Measurements from ENCODE around the gene ZNF491. TPM values are rescaled to one million over a fixed set of nuclear protein-coding genes. Genes with fewer than 3 reads are reported as not detected.

Gene ZNF491
- total RNA-seq, 1 donor from 2014 or later, result 4.6 TPM

DNA sequence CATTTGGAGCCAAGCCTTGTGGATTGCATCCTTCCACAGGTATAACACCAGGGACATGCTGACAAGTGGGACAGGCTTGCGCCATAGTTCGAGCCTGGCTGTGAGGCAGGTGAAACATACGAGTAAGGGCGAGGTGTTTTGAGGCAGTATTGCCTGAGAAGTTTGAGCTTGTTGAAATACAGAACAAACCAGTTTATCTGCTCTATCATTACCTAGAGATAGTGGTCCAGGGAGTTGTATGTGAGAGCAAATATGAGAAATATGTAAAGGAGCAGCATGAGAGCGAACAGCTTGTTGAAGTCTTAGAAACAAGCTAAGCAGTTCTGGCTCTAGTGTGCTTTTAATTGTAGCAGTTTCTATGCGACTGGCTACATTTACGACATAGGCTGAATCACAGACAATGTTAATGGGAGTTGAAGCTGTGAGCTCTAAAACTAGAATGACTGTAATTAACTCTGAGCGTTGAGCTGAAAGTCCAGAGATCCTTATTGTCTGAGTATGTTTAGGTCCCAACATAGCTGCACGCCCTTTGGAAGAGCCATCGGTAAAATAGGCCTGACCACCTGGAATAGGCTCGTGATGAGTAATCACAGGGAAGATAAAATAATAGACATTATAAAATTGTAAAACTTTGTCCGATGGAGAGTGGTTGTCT, 58.4 kb downstream of the ZNF491 start:
- TF ChIP-seq, protein P1, sequence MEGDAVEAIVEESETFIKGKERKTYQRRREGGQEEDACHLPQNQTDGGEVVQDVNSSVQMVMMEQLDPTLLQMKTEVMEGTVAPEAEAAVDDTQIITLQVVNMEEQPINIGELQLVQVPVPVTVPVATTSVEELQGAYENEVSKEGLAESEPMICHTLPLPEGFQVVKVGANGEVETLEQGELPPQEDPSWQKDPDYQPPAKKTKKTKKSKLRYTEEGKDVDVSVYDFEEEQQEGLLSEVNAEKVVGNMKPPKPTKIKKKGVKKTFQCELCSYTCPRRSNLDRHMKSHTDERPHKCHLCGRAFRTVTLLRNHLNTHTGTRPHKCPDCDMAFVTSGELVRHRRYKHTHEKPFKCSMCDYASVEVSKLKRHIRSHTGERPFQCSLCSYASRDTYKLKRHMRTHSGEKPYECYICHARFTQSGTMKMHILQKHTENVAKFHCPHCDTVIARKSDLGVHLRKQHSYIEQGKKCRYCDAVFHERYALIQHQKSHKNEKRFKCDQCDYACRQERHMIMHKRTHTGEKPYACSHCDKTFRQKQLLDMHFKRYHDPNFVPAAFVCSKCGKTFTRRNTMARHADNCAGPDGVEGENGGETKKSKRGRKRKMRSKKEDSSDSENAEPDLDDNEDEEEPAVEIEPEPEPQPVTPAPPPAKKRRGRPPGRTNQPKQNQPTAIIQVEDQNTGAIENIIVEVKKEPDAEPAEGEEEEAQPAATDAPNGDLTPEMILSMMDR (IDR thresholded peaks at IDR 0.05; ENCODE audit: insufficient read depth, low read length, poor library complexity, severe bottlenecking), result no peak
- no peaks in the 10 kb centered on the region for H3K36me3 ChIP-seq (ENCODE audit: control insufficient read depth, insufficient read depth, low read length)
- no peak overlapping the region for H3K4me3 ChIP-seq (ENCODE audit: low read depth, low read length)
- no peaks in the 10 kb centered on the region for H3K27me3 ChIP-seq (ENCODE audit: control insufficient read depth, insufficient read depth, low read length)
- DNase-seq (ENCODE audit: low read depth), result no peak

Other genes with a start within 250 kb of the ZNF491 start
- gene ELOF1, start 239.3 kb upstream of the ZNF491 start, total RNA-seq, result 67.3 and 69.6 TPM in 2 replicates
- gene ACP5, start 220.9 kb upstream of the ZNF491 start, total RNA-seq, result 23.4 and 24.8 TPM in 2 replicates
- gene ZNF627, start 201.0 kb upstream of the ZNF491 start, total RNA-seq, result 19.6 and 23.1 TPM in 2 replicates
- 4.0 and 6.0 TPM in 2 replicates for gene ZNF823, start 59.6 kb upstream of the ZNF491 start, total RNA-seq
- gene ZNF441, start 31.5 kb upstream of the ZNF491 start, total RNA-seq, result 3.4 and 5.1 TPM in 2 replicates
- gene ZNF440, start 15.8 kb downstream of the ZNF491 start, total RNA-seq, result 5.1 and 5.2 TPM in 2 replicates
- gene ZNF439, start 50.2 kb downstream of the ZNF491 start, total RNA-seq, result 5.3 and 5.5 TPM in 2 replicates
- 15.8 and 19.2 TPM in 2 replicates for gene ZNF69, start 89.3 kb downstream of the ZNF491 start, total RNA-seq
- gene ZNF700, start 126.6 kb downstream of the ZNF491 start, total RNA-seq, result 4.4 and 4.5 TPM in 2 replicates
- 0.54 and 1.3 TPM in 2 replicates for gene ZNF763, start 166.5 kb downstream of the ZNF491 start, total RNA-seq
- gene ZNF433, start 237.2 kb downstream of the ZNF491 start, total RNA-seq, result 3.2 and 10.3 TPM in 2 replicates

Data from kidney epithelial cell (primary cell).